Brain microvascular endothelial cell (primary cell): ENCODE results near the gene SLC7A10.

ENCODE experiments used
- DNase-seq: peaks from one replicate; pipeline ENCODE4 v3.0.0-alpha.2; 2020
- H3K27ac ChIP-seq: fragments of 250-450 bp; sonication (Bioruptor Pico); 2 replicates; pipeline ENCODE4 v1.5.1; 2020; ENCODE audit warnings: mild to moderate bottlenecking, moderate library complexity
- H3K27me3 ChIP-seq: fragments of 250-450 bp; sonication (Bioruptor Pico); replicated peaks from 2 replicates; pipeline ENCODE4 v1.5.1; 2020; ENCODE audit warnings: mild to moderate bottlenecking
- H3K36me3 ChIP-seq: fragments of 250-450 bp; sonication (Bioruptor Pico); replicated peaks from 2 replicates; pipeline ENCODE4 v1.5.1; 2020; ENCODE audit warnings: mild to moderate bottlenecking
- H3K4me3 ChIP-seq: 2 replicates; pipeline ENCODE4 v1.5.1; 2011; ENCODE audit warnings: low read depth, mild to moderate bottlenecking, control low read depth, low read length, moderate library complexity
- CTCF ChIP-seq: IDR thresholded peaks from 2 replicates; pipeline ENCODE4 v1.5.1; 2011; ENCODE audit warnings: low read depth, mild to moderate bottlenecking, moderate library complexity, low read length, control low read depth, inconsistent platforms; ENCODE audit errors: missing control alignments
- in situ Hi-C: cut with HindIII; loops from 2 replicates; pipeline ENCODE4 v1.10.0; 2017; ENCODE audit warnings: low sequenced_read_pairs, low pct_ligation_motif_present

SLC7A10 gene

GRCh38 chr19:33264881-33265445 is 39.3 kb upstream of the SLC7A10 start:
- DNase-seq, result no peak
- no peaks in the 10 kb centered on the region for H3K36me3 ChIP-seq
- no peaks in the 10 kb centered on the region for H3K27me3 ChIP-seq
- in situ Hi-C loops, result no loop called here
- no peak overlapping the region for H3K4me3 ChIP-seq
- H3K27ac ChIP-seq, result no peak overlapping the region
- no peak for TF ChIP-seq CTCF

GRCh38 chr19:33263325-33264023 is 37.8 kb upstream of the SLC7A10 start:
- in situ Hi-C loops, result no loop called here

GRCh38 chr19:33261511-33262189 is 36.0 kb upstream of the SLC7A10 start:
- Histone ChIP-seq H3K27ac (no peak overlapping the region), H3K36me3 (no peaks in the 10 kb centered on the region), H3K27me3 (no peaks in the 10 kb centered on the region), H3K4me3 (no peak overlapping the region)
- no peak for TF ChIP-seq CTCF
- no peak for DNase-seq
- in situ Hi-C loops, result no loop called here

More at GRCh38 chr19:33263325-33264023, 37.8 kb upstream of the SLC7A10 start:
- Histone ChIP-seq H3K36me3 (no peaks in the 10 kb centered on the region), H3K27me3 (no peaks in the 10 kb centered on the region), H3K27ac (no peak overlapping the region), H3K4me3 (no peak overlapping the region)
- no peak for TF ChIP-seq CTCF
- no peak for DNase-seq

GRCh38 chr19:33260628-33261418 is 35.2 kb upstream of the SLC7A10 start:
- DNase-seq, result no peak
- H3K27me3 ChIP-seq, result no peaks in the 10 kb centered on the region
- no peak overlapping the region for H3K4me3 ChIP-seq
- TF ChIP-seq CTCF, result no peak
- no peaks in the 10 kb centered on the region for H3K36me3 ChIP-seq
- H3K27ac ChIP-seq, result no peak overlapping the region
- in situ Hi-C loops, result no loop called here

GRCh38 chr19:33259539-33259938 is 33.9 kb upstream of the SLC7A10 start:
- Histone ChIP-seq H3K27ac (no peak overlapping the region), H3K36me3 (no peaks in the 10 kb centered on the region), H3K27me3 (no peaks in the 10 kb centered on the region), H3K4me3 (no peak overlapping the region)
- in situ Hi-C loops, result no loop called here
- TF ChIP-seq CTCF, result no peak
- DNase-seq, result no peak
